ENCODE measurements around the gene YDJC. TPM values are rescaled to one million over a fixed set of nuclear protein-coding genes. Genes with fewer than 3 reads are reported as not detected.
A peak's percentile ranks its signal among the peaks of the same experiment; 100 is the strongest.
"Not testable (repeated sequence)": the region's sequence is repeated elsewhere in the genome, so short reads cannot be mapped to it uniquely, and the experiment has no call there.

YDJC gene
- 25.3 to 26.2 TPM (median 25.8 TPM) in 3 replicates for total RNA-seq

- no peaks in the 10 kb centered on the region for H3K27me3 Mint-ChIP-seq (ENCODE audit: low read depth)
- H3K4me3 Mint-ChIP-seq: peak within 1 kb of the TSS; percentile 85
- peaks cover 9% of the 10 kb centered on the region for H3K4me1 Mint-ChIP-seq
- peak; percentile 97 for TF ChIP-seq CTCF (IDR thresholded peaks at IDR 0.05; ENCODE audit: unreplicated experiment)
- peaks cover 7% of the 10 kb centered on the region for H3K36me3 Mint-ChIP-seq
- DNase-seq (ENCODE audit: low spot score in 2 of 2, unreplicated experiment in 2 of 2): peak; percentile 92 to 97
- H3K27ac Mint-ChIP-seq: peak within 1 kb of the TSS; percentile 89
- no peaks in the 10 kb centered on the region for H3K9me3 Mint-ChIP-seq
Observed at GRCh38 chr22:21629255-21630149, at the start of gene YDJC. YDJC (minus strand) TSS chr22:21630022; CDS start chr22:21630014, 8 bp downstream.

GRCh38 chr22:21679383-21679782 lies 49.6 kb upstream of the YDJC start:
- DNase-seq (ENCODE audit: low spot score in 2 of 2, unreplicated experiment in 2 of 2): no peak
- peaks cover 37% of the 10 kb centered on the region for H3K36me3 Mint-ChIP-seq
- no peak overlapping the region for H3K4me3 Mint-ChIP-seq
- no peaks in the 10 kb centered on the region for H3K9me3 Mint-ChIP-seq
- H3K27me3 Mint-ChIP-seq (ENCODE audit: low read depth): no peaks in the 10 kb centered on the region
- TF ChIP-seq CTCF (IDR thresholded peaks at IDR 0.05; ENCODE audit: unreplicated experiment): no peak
- no peak overlapping the region for H3K27ac Mint-ChIP-seq
- H3K4me1 Mint-ChIP-seq: no peaks in the 10 kb centered on the region

GRCh38 chr22:21678842-21679241 lies 49.0 kb upstream of the YDJC start:
- H3K4me1 Mint-ChIP-seq; H3K4me3 Mint-ChIP-seq; H3K27me3 Mint-ChIP-seq (ENCODE audit: low read depth); DNase-seq (ENCODE audit: low spot score in 2 of 2, unreplicated experiment in 2 of 2); H3K9me3 Mint-ChIP-seq; H3K27ac Mint-ChIP-seq: not testable (repeated sequence)
- peaks cover 39% of the 10 kb centered on the region for H3K36me3 Mint-ChIP-seq

- Mint-ChIP-seq H3K36me3 (peaks cover 42% of the 10 kb centered on the region), H3K4me3 (no peak overlapping the region), H3K27me3 (ENCODE audit: low read depth) (no peaks in the 10 kb centered on the region), H3K27ac (no peak overlapping the region), H3K4me1 (no peaks in the 10 kb centered on the region), H3K9me3 (no peaks in the 10 kb centered on the region)
- no peak for DNase-seq (ENCODE audit: low spot score in 2 of 2, unreplicated experiment in 2 of 2)
- no peak for TF ChIP-seq CTCF (IDR thresholded peaks at IDR 0.05; ENCODE audit: unreplicated experiment)
Observed at GRCh38 chr22:21677606-21678443, 48.0 kb upstream of the YDJC start.

- Mint-ChIP-seq H3K4me1 (no peaks in the 10 kb centered on the region), H3K27me3 (ENCODE audit: low read depth) (no peaks in the 10 kb centered on the region), H3K36me3 (peaks cover 52% of the 10 kb centered on the region), H3K27ac (no peak overlapping the region), H3K9me3 (no peaks in the 10 kb centered on the region), H3K4me3 (no peak overlapping the region)
- DNase-seq (ENCODE audit: low spot score in 2 of 2, unreplicated experiment in 2 of 2): no peak
- no peak for TF ChIP-seq CTCF (IDR thresholded peaks at IDR 0.05; ENCODE audit: unreplicated experiment)
Observed at GRCh38 chr22:21674638-21675245, 44.9 kb upstream of the YDJC start.
